ENCODE results near the gene CCNE1. TPM values are rescaled to one million over a fixed set of nuclear protein-coding genes. Genes with fewer than 3 reads are reported as not detected.

The CCNE1 gene
- total RNA-seq, 6 donors from 2014 or later: 0.46 to 1.5 (median 0.91) TPM; not detected in 1

DNA sequence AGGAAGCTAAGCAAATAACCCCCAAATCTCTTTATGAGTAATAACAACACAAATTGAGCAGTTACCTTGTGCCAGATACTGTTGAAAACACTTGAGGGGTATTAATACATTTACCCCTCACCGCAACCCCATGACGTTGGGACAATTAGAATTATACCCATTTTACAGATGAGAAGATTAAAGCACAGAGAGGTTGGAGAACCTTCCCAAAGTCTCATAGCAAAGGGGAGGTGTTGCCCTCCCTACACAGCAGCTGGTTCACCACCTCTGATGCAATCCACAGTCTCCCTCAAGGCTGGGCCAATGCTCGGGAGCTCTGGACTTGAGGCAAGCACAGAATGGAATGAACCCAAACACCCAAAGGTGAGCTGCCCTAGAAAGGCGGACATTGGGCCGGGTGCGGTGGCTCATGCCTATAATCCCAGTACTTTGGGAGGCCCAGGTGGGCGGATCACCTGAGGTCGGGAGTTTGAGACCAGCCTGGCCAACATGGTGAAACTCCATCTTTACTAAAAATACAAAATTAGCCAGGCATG, 3.9 kb upstream of the CCNE1 start:
- 87 to 97% methylated on average over 8 of the region's 8 CpGs for WGBS, 2 donors
- H3K4me3 ChIP-seq: no peak overlapping the region
- DNase-seq (no peak), ATAC-seq (ENCODE audit: low FRiP score in 2 of 2) (no peak)
- no peak for TF ChIP-seq EP300 (IDR thresholded peaks at IDR 0.05)
- no peak for TF ChIP-seq POLR2A (IDR thresholded peaks at IDR 0.05)
- TF ChIP-seq, protein P1, sequence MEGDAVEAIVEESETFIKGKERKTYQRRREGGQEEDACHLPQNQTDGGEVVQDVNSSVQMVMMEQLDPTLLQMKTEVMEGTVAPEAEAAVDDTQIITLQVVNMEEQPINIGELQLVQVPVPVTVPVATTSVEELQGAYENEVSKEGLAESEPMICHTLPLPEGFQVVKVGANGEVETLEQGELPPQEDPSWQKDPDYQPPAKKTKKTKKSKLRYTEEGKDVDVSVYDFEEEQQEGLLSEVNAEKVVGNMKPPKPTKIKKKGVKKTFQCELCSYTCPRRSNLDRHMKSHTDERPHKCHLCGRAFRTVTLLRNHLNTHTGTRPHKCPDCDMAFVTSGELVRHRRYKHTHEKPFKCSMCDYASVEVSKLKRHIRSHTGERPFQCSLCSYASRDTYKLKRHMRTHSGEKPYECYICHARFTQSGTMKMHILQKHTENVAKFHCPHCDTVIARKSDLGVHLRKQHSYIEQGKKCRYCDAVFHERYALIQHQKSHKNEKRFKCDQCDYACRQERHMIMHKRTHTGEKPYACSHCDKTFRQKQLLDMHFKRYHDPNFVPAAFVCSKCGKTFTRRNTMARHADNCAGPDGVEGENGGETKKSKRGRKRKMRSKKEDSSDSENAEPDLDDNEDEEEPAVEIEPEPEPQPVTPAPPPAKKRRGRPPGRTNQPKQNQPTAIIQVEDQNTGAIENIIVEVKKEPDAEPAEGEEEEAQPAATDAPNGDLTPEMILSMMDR (IDR thresholded peaks at IDR 0.05): no peak
- no peak for TF ChIP-seq POLR2AphosphoS5 (IDR thresholded peaks at IDR 0.05)
- peaks cover 5 to 20% (median 9%) of the 10 kb centered on the region in 4 donors for H3K4me1 ChIP-seq
- H3K9me3 ChIP-seq: no peaks in the 10 kb centered on the region
- no peaks in the 10 kb centered on the region for H3K36me3 ChIP-seq
- H3K27ac ChIP-seq: no peak overlapping the region
- H3K27me3 ChIP-seq: no peaks in the 10 kb centered on the region

DNA sequence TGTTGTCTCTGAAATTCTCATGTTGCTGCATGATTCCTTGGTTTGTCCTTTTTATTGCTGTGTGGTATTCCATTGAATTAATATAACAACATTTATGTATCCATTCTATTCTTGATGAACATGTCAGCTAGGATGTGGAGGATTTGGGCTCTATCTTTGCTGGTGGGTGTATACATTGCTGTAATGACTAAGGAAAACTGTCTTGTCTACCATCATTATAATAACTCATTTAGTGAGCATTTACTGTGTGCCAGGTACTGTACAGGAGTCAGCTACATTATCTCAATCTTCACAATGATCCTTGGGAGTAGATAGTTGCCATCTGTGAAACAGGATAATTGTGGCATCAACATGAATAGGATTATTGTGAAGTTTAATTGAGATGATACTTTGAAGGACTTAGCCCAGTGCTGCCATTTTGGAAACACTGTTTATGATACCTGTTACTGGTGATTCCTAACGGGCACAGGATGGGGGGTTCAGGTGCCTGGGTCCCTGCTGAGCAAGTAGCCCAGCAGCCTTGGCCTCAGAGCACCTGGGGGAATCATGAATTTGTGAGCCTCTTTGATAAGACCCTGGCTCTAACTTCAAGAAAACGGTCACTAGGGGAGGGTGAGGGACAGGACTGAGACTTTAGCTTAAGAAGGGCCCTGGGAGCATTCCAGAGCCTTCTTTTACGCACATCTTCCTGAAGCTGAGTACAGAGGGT, 1.8 kb upstream of the CCNE1 start:
- H3K27me3 ChIP-seq: no peaks in the 10 kb centered on the region
- 98 to 100% methylated on average over 3 of the region's 3 CpGs for WGBS, 2 donors
- H3K4me1 ChIP-seq: peaks cover 5 to 23% (median 9%) of the 10 kb centered on the region in 4 donors
- H3K27ac ChIP-seq: no peak overlapping the region
- TF ChIP-seq POLR2A (IDR thresholded peaks at IDR 0.05): no peak
- TF ChIP-seq EP300 (IDR thresholded peaks at IDR 0.05): no peak
- TF ChIP-seq POLR2AphosphoS5 (IDR thresholded peaks at IDR 0.05): no peak
- TF ChIP-seq, protein P1 (IDR thresholded peaks at IDR 0.05): no peak
- no peak overlapping the region for H3K4me3 ChIP-seq
- H3K9me3 ChIP-seq: no peaks in the 10 kb centered on the region
- ATAC-seq (ENCODE audit: low FRiP score in 2 of 2) (no peak), DNase-seq (no peak)
- no peaks in the 10 kb centered on the region for H3K36me3 ChIP-seq

DNA sequence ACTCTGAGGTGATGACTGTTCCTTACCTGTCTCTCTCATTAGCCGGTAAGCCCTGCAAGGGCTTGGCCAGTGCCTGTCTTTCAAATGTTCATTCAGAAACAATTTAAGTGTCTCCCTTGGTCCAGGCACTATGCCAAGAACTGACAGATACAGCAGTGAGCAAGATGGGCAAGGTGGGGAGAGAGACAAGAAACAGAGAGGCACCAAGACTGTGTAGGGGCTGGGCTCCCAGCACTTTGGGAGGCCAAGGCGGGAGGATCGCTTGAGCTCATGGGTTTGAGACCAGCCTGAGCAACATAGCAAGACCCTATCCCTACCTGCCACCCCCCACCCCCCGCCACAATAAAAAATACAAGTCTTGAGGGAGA, 1.3 kb upstream of the CCNE1 start:
- DNase-seq (no peak), ATAC-seq (ENCODE audit: low FRiP score in 2 of 2) (no peak)
- Histone ChIP-seq H3K4me3 (peak overlapping the region in 1 of 4 donors; percentile 75), H3K27me3 (no peaks in the 10 kb centered on the region), H3K9me3 (no peaks in the 10 kb centered on the region), H3K4me1 (peaks cover 5 to 23% (median 9%) of the 10 kb centered on the region in 4 donors), H3K27ac (peak overlapping the region in 2 of 4 donors; percentile 48 to 71), H3K36me3 (no peaks in the 10 kb centered on the region)
- TF ChIP-seq POLR2A (IDR thresholded peaks at IDR 0.05): no peak
- 83 to 90% methylated on average over 4 of the region's 4 CpGs for WGBS, 2 donors

DNA sequence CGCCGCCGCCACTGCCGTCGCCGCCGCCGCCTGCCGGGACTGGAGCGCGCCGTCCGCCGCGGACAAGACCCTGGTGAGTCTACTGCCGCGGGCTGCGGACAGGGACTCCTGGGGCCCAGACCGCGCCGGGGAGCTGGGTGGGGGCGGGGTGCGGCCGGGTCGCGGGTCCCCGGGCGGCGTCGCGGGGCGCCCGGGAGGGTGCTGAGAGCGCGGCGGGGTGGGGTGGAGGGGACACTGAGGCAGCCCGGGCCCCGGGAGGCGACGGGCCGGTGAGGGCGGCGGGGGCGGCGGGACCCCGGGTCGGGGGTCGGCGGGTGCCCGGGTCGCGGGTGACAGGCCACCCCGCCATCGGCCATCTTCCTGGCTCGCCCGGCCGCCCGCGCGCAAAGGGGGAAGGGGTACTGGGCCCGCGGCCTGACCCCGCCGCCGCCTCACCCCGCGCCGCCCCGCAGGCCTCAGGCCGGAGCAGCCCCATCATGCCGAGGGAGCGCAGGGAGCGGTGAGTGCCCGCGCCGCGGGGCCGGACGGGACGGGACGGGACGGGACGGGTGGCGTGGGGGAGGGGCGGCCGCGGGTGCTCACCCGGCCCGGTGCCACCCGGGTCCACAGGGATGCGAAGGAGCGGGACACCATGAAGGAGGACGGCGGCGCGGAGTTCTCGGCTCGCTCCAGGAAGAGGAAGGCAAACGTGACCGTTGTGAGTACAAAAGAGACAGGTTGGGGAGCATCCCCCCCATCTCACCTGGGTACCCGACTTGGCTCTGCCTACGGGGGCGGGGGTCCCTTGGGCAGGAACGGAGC, 489 bp downstream of the CCNE1 start:
- H3K9me3 ChIP-seq: no peaks in the 10 kb centered on the region
- DNase-seq (peak in 1 of 2 donors; percentile 90), ATAC-seq (ENCODE audit: low FRiP score in 2 of 2) (no peak)
- TF ChIP-seq, protein P1 (IDR thresholded peaks at IDR 0.05): no peak
- TF ChIP-seq POLR2A (IDR thresholded peaks at IDR 0.05) (no peak), POLR2AphosphoS5 (IDR thresholded peaks at IDR 0.05) (no peak), EP300 (IDR thresholded peaks at IDR 0.05) (no peak)
- peak overlapping the region; percentile 47 to 86 (median 65) for H3K4me3 ChIP-seq
- peak overlapping the region in 1 of 4 donors; percentile 49 for H3K27ac ChIP-seq
- no peaks in the 10 kb centered on the region for H3K27me3 ChIP-seq
- peaks cover 5 to 23% (median 9%) of the 10 kb centered on the region in 4 donors for H3K4me1 ChIP-seq
- WGBS, 2 donors: 3 to 12% methylated on average over 36 of the region's 104 CpGs
- no peaks in the 10 kb centered on the region for H3K36me3 ChIP-seq

DNA sequence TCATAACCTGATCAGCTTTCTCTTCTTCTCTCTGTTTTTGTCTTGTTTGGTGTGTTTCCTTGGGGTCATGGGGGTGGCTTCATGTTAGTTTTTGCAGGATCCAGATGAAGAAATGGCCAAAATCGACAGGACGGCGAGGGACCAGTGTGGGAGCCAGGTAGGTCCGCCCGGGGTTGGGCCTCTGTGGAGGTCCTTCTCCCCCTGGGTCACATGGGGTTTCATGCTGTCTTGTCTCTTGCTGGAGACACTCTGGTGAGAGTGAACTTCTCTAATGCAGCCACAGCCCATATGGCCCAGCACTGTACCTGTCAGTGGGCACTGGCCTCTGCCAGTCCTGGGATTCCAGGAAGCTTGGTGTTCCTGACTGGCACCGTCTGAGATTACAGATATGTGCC, 1.1 kb downstream of the CCNE1 start:
- no peak for ATAC-seq (ENCODE audit: low FRiP score in 2 of 2)
- 84 to 89% methylated on average over 5 to 6 of the region's 6 CpGs for WGBS, 2 donors
- no peak for TF ChIP-seq POLR2A (IDR thresholded peaks at IDR 0.05)

More for the DNA sequence above, 1.1 kb downstream of the CCNE1 start:
- H3K4me3 ChIP-seq: peak overlapping the region in 3 of 4 donors; percentile 58 to 86 (median 72)
- H3K4me1 ChIP-seq: peaks cover 5 to 23% (median 9%) of the 10 kb centered on the region in 4 donors
- no peak for DNase-seq
- H3K27ac ChIP-seq: no peak overlapping the region
- H3K27me3 ChIP-seq: no peaks in the 10 kb centered on the region
- H3K36me3 ChIP-seq: no peaks in the 10 kb centered on the region
- H3K9me3 ChIP-seq: no peaks in the 10 kb centered on the region
